Measurements from ENCODE around the gene TSPAN5. TPM values are rescaled to one million over a fixed set of nuclear protein-coding genes. Genes with fewer than 3 reads are reported as not detected.

Gene TSPAN5
- total and polyA plus RNA-seq, 2 donors from 2014 or later: 6.8 to 13.8 TPM

DNA sequence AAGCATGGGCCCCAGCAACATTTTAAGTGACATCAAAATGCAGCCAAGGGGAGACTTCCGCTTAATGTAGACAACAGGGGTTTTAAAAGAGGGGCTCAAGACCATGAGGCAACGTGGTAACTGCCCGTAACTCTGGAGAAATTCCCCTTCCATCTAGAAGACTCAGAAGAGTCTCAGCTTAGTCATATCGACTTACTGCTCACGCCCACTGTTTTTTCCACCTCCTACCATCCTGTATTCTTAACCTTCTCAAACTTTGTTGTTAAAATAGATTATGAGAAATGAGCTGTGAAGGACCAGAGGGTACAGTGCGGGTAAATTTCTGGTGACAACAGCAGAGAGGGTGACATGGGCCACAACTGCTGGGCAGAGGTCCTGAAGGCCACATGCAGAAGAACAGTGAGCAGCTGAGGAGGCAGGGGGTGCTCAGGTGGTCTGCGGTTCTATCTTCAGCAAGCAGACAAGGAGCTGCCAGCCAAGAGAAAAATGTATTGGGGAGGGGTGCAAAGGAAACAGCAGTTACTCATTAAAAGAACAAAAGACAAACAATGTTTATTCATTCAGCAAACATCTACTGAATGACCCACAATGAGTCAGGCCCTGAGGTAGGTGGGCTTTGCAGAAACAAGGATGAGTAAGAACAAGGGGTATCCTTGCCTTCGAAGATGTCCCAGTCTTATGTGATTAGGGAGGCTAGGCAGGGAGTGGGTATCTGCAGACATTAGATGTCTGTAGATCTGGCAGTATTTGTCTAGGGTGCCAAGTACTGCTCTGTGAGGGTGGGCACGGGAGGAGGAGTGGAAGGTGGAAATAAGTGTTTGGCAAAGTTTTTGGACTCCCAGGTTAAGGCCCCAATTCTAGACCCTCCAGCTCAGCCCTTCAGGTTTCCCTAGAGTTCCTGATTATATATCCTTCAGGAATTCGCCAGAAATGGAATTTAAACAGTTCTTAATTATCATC is 175.3 kb downstream of the TSPAN5 start:
- Histone ChIP-seq H3K27me3 (ENCODE audit: control insufficient read depth, insufficient read depth, low read length) (no peaks in the 10 kb centered on the region), H3K9ac (ENCODE audit: low read length in 3 of 3) (no peak overlapping the region), H3K4me3 (ENCODE audit: low read length in 3 of 3) (no peak overlapping the region), H3K9me3 (ENCODE audit: control insufficient read depth in 2 of 3, insufficient read depth in 1 of 3, low read length in 3 of 3) (no peaks in the 10 kb centered on the region), H3K4me1 (ENCODE audit: control insufficient read depth in 2 of 3, insufficient read depth in 2 of 3, low read depth in 1 of 3, low read length in 3 of 3) (no peaks in the 10 kb centered on the region), H3K27ac (ENCODE audit: low read depth in 2 of 2, low read length in 2 of 2) (no peak overlapping the region), H3K36me3 (ENCODE audit: control insufficient read depth in 2 of 3, insufficient read depth in 3 of 3, low read length in 3 of 3) (no peaks in the 10 kb centered on the region)
- intact Hi-C loops (cut with DNase I): no loop called here
- no peak for FAIRE-seq
- DNase-seq: no peak
- TF ChIP-seq CTCF (IDR thresholded peaks at IDR 0.05; ENCODE audit: borderline replicate concordance, extremely low read depth, insufficient read depth): no peak

- Histone ChIP-seq H3K36me3 (ENCODE audit: control insufficient read depth in 2 of 3, insufficient read depth in 3 of 3, low read length in 3 of 3) (no peaks in the 10 kb centered on the region), H3K4me1 (ENCODE audit: control insufficient read depth in 2 of 3, insufficient read depth in 2 of 3, low read depth in 1 of 3, low read length in 3 of 3) (no peaks in the 10 kb centered on the region), H3K27me3 (ENCODE audit: control insufficient read depth, insufficient read depth, low read length) (no peaks in the 10 kb centered on the region), H3K4me3 (ENCODE audit: low read length in 3 of 3) (no peak overlapping the region), H3K27ac (ENCODE audit: low read depth in 2 of 2, low read length in 2 of 2) (no peak overlapping the region), H3K9me3 (ENCODE audit: control insufficient read depth in 2 of 3, insufficient read depth in 1 of 3, low read length in 3 of 3) (no peaks in the 10 kb centered on the region), H3K9ac (ENCODE audit: low read length in 3 of 3) (no peak overlapping the region)
- intact Hi-C loops (cut with DNase I): no loop called here
- TF ChIP-seq CTCF (IDR thresholded peaks at IDR 0.05; ENCODE audit: borderline replicate concordance, extremely low read depth, insufficient read depth): no peak
- FAIRE-seq: no peak
- DNase-seq: no peak
These were observed 175.9 kb downstream of the TSPAN5 start for GRCh38 chr4:98482503-98482846.

- Histone ChIP-seq H3K27me3 (ENCODE audit: control insufficient read depth, insufficient read depth, low read length) (no peaks in the 10 kb centered on the region), H3K36me3 (ENCODE audit: control insufficient read depth in 2 of 3, insufficient read depth in 3 of 3, low read length in 3 of 3) (no peaks in the 10 kb centered on the region), H3K27ac (ENCODE audit: low read depth in 2 of 2, low read length in 2 of 2) (no peak overlapping the region), H3K4me1 (ENCODE audit: control insufficient read depth in 2 of 3, insufficient read depth in 2 of 3, low read depth in 1 of 3, low read length in 3 of 3) (no peaks in the 10 kb centered on the region), H3K4me3 (ENCODE audit: low read length in 3 of 3) (no peak overlapping the region), H3K9me3 (ENCODE audit: control insufficient read depth in 2 of 3, insufficient read depth in 1 of 3, low read length in 3 of 3) (no peaks in the 10 kb centered on the region), H3K9ac (ENCODE audit: low read length in 3 of 3) (no peak overlapping the region)
- no peak for TF ChIP-seq CTCF (IDR thresholded peaks at IDR 0.05; ENCODE audit: borderline replicate concordance, extremely low read depth, insufficient read depth)
- FAIRE-seq: no peak
- DNase-seq: peak in 4 of 5 donors; percentile 22 to 80 (median 41)
- intact Hi-C loops (cut with DNase I): no loop called here
These were observed 177.2 kb downstream of the TSPAN5 start for GRCh38 chr4:98481167-98481566.
